ENCODE results near the gene PPP2R3B.

GRCh38 chrX:362351-362750, 24.4 kb downstream of the PPP2R3B start:
- TF ChIP-seq EZH2 (IDR thresholded peaks at IDR 0.05) (no peak), CTCF (IDR thresholded peaks at IDR 0.05) (no peak), EZH2phosphoT487 (IDR thresholded peaks at IDR 0.05) (no peak)
